Natural killer cell (primary cell): Measurements from ENCODE around the gene SKP2. TPM values are rescaled to one million over a fixed set of nuclear protein-coding genes. Genes with fewer than 3 reads are reported as not detected.
A peak's percentile ranks its signal among the peaks of the same experiment; 100 is the strongest.

Experiments
- ATAC-seq, 3 donors: fragments of 150-1000 bp in 2 of 3; fragments of 200-7000 bp in 1 of 3; cut with Tn5 transposase; 1 replicate in 1 of 3; 2 replicates in 2 of 3; pipeline ENCODE4 v1.10.0; 2021; ENCODE audit warnings: mild to moderate bottlenecking in 2 of 3, moderate library complexity in 2 of 3
- DNase-seq, 2 donors: peaks; one replicate each; pipeline versions ENCODE4 v3.0.0 to v3.0.0-alpha.2; 2013 to 2021; ENCODE audit warnings: mixed read lengths in 1 of 2
- H3K27ac ChIP-seq: one replicate; pipeline ENCODE4 v1.5.1; 2013; ENCODE audit warnings: mild to moderate bottlenecking, low read length
- H3K27me3 ChIP-seq: one replicate; pipeline ENCODE4 v1.6.1; 2013; ENCODE audit warnings: low read length; ENCODE audit not compliant: control insufficient read depth, insufficient read depth
- H3K36me3 ChIP-seq: one replicate; pipeline ENCODE4 v1.6.1; 2013; ENCODE audit warnings: low read length; ENCODE audit not compliant: control insufficient read depth, insufficient read depth
- H3K4me1 ChIP-seq: one replicate; pipeline ENCODE4 v1.6.1; 2013; ENCODE audit warnings: low read length; ENCODE audit not compliant: control insufficient read depth, insufficient read depth
- H3K4me3 ChIP-seq: one replicate; pipeline ENCODE4 v1.5.1; 2013; ENCODE audit warnings: low read length
- H3K9me3 ChIP-seq: one replicate; pipeline ENCODE4 v1.6.1; 2013; ENCODE audit warnings: low read length; ENCODE audit not compliant: control insufficient read depth, insufficient read depth
- H3K27ac Mint-ChIP-seq, 2 donors: one replicate each; pipeline ENCODE4 v1.8.0; 2022; ENCODE audit warnings: mild to moderate bottlenecking in 2 of 2, mixed read lengths in 2 of 2, moderate library complexity in 1 of 2
- H3K27me3 Mint-ChIP-seq, 2 donors: one replicate each; pipeline ENCODE4 v1.8.0; 2022; ENCODE audit warnings: low read depth in 2 of 2, mixed read lengths in 2 of 2
- H3K36me3 Mint-ChIP-seq: one replicate; pipeline ENCODE4 v1.8.0; 2022; ENCODE audit warnings: mixed read lengths
- H3K4me1 Mint-ChIP-seq, 2 donors: one replicate each; pipeline ENCODE4 v1.8.0; 2022; ENCODE audit warnings: mixed read lengths in 2 of 2
- H3K4me3 Mint-ChIP-seq: one replicate; pipeline ENCODE4 v1.8.0; 2022; ENCODE audit warnings: mild to moderate bottlenecking, moderate library complexity, mixed read lengths
- H3K9me3 Mint-ChIP-seq, 2 donors: one replicate each; pipeline ENCODE4 v1.8.0; 2022; ENCODE audit warnings: mixed read lengths in 2 of 2
- WGBS: methylation state at CpG from one replicate; pipeline ENCODE4 v1.1.7; 2013; ENCODE audit warnings: missing lambda C conversion rate; ENCODE audit not compliant: insufficient coverage; 5-methylcytosine and 5-hydroxymethylcytosine counted together
- intact Hi-C: fragments of 100-400 bp; cut with micrococcal nuclease; formaldehyde crosslinking; loops from one replicate; pipeline ENCODE4 v1.14.2; 2022
- total RNA-seq, 4 donors: library from RNA; stranded (reverse); fragments of 120-200 nt in 1 of 4; gene quantifications; one replicate each; pipeline versions ENCODE4 v1.2.3 to v1.2.4, GENCODE V29; 2013 to 2022
- TF ChIP-seq, protein P1 (sequence below): fragments of 200-600 bp; IDR thresholded peaks from one replicate; pipeline ENCODE4 v1.8.0; 2022; ENCODE audit warnings: antibody characterized with exemption

Gene SKP2
- total RNA-seq, 3 donors from 2014 or later (not counting 1 experiment from before 2014, with no cell fraction given): 12.0 to 20.5 (median 15.0) TPM

DNA sequence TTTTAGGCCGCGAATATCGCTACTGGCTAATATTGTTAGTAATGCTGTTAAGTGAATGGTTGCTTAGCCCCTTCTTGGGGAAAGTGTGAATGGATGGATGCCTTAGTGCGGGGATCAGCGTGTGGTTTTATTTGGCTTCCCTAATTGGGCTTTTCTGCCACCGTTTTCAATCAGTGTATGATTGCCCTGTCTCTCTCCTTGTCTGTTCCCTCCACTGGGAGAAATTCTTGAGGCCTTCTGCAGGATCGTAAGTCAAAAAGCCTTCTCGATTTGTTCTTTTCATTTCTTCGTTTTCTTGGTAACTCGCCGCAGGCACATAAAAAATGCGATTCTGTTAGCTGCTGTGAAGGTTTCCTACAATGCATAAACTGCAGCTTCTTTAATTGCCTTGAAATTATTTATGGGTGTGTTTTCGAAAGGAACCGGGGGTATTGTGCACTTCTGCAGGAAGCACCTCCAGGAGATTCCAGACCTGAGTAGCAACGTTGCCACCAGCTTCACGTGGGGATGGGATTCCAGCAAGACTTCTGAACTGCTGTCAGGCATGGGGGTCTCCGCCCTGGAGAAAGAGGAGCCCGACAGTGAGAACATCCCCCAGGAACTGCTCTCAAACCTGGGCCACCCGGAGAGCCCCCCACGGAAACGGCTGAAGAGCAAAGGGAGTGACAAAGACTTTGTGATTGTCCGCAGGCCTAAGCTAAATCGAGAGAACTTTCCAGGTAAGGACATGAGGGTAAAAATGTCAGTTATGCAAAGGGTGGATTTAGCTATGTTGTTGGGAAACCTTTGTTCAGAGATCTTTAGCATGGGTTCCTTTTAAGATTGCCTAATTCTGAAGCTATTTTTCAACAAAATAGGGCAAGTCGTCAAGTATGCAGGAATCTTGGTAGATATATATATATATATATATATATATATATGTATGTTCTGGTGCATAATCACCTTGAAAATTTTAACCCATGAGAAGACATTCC lies 700 bp downstream of the SKP2 start:
- H3K27me3 Mint-ChIP-seq: no peaks in the 10 kb centered on the region
- Histone ChIP-seq H3K36me3 (peaks cover 11% of the 10 kb centered on the region), H3K4me3 (peak overlapping the region; percentile 87), H3K9me3 (no peaks in the 10 kb centered on the region), H3K27me3 (no peaks in the 10 kb centered on the region), H3K4me1 (peaks cover 14% of the 10 kb centered on the region), H3K27ac (peak overlapping the region; percentile 1)
- H3K4me1 Mint-ChIP-seq: peaks cover 61 to 66% of the 10 kb centered on the region in 2 donors
- ATAC-seq (no peak), DNase-seq (no peak)
- 8% methylated on average over 23 of the region's 24 CpGs for WGBS
- H3K9me3 Mint-ChIP-seq: no peaks in the 10 kb centered on the region
- H3K27ac Mint-ChIP-seq: peak overlapping the region; percentile 90 to 92
- peak overlapping the region; percentile 98 for H3K4me3 Mint-ChIP-seq
- intact Hi-C loops: loop anchor here (1.0 kb wide), 1 partner anchor 90 kb away; no protein-coding TSS in a partner anchor
- TF ChIP-seq, protein P1, sequence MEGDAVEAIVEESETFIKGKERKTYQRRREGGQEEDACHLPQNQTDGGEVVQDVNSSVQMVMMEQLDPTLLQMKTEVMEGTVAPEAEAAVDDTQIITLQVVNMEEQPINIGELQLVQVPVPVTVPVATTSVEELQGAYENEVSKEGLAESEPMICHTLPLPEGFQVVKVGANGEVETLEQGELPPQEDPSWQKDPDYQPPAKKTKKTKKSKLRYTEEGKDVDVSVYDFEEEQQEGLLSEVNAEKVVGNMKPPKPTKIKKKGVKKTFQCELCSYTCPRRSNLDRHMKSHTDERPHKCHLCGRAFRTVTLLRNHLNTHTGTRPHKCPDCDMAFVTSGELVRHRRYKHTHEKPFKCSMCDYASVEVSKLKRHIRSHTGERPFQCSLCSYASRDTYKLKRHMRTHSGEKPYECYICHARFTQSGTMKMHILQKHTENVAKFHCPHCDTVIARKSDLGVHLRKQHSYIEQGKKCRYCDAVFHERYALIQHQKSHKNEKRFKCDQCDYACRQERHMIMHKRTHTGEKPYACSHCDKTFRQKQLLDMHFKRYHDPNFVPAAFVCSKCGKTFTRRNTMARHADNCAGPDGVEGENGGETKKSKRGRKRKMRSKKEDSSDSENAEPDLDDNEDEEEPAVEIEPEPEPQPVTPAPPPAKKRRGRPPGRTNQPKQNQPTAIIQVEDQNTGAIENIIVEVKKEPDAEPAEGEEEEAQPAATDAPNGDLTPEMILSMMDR: no peak
- H3K36me3 Mint-ChIP-seq: peaks cover 17% of the 10 kb centered on the region

DNA sequence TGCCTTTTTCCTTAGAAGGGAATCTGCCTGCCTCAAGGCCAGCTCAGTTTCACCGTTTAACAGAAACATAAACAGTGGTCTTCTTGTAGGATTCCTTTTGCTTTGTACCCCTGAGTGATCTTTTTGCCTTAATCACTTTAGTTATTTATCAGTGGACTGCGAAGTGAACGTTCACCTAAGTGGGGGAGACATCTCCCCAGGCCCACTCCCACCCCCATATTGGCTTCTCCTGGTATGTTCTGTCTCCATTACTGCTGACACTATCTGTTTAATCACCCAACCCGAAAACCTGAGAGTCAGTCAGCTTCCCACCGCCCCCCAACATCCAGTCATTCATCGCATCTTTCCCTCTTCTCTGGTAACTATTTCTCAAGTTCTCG lies 1.4 kb downstream of the SKP2 start:
- intact Hi-C loops: no loop called here
- Histone ChIP-seq H3K27me3 (no peaks in the 10 kb centered on the region), H3K9me3 (no peaks in the 10 kb centered on the region), H3K4me3 (no peak overlapping the region), H3K27ac (no peak overlapping the region), H3K4me1 (peaks cover 14% of the 10 kb centered on the region), H3K36me3 (peaks cover 11% of the 10 kb centered on the region)
- TF ChIP-seq, protein P1: no peak
- Mint-ChIP-seq H3K4me3 (peak overlapping the region; percentile 43), H3K36me3 (peaks cover 17% of the 10 kb centered on the region), H3K27me3 (no peaks in the 10 kb centered on the region), H3K4me1 (peaks cover 66 to 73% of the 10 kb centered on the region in 2 donors), H3K27ac (no peak overlapping the region), H3K9me3 (no peaks in the 10 kb centered on the region)
- DNase-seq (no peak), ATAC-seq (no peak)
- WGBS: 95% methylated on average over 7 of the region's 7 CpGs

DNA sequence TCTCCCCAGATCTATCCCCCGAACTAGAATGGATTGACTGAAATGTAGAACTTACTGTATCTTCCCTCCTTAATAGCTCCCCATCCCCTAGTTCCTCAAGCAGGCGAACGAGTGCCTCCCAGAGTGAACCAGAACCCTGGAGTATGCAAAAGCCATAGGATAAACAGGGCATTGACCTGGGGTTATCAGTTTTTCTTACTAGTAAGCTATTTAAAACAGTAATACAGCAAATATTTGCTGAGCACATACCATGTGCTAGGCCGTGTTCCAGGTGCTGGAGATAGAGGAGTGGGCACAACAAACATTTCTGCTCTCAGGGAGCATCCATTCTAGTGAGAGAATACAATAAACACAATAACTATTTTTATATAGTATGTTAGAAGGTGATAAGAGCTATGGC lies 1.8 kb downstream of the SKP2 start:
- intact Hi-C loops: no loop called here
- H3K27ac Mint-ChIP-seq: no peak overlapping the region
- H3K27me3 Mint-ChIP-seq: no peaks in the 10 kb centered on the region
- Histone ChIP-seq H3K4me3 (no peak overlapping the region), H3K36me3 (peaks cover 11% of the 10 kb centered on the region), H3K27me3 (no peaks in the 10 kb centered on the region), H3K4me1 (peaks cover 14% of the 10 kb centered on the region), H3K27ac (no peak overlapping the region), H3K9me3 (no peaks in the 10 kb centered on the region)
- H3K36me3 Mint-ChIP-seq: peaks cover 17% of the 10 kb centered on the region
- peaks cover 71 to 78% of the 10 kb centered on the region in 2 donors for H3K4me1 Mint-ChIP-seq
- peak overlapping the region; percentile 43 for H3K4me3 Mint-ChIP-seq
- DNase-seq: no peak
- ATAC-seq: no peak
- 100% methylated on average over 3 of the region's 4 CpGs for WGBS
- no peaks in the 10 kb centered on the region for H3K9me3 Mint-ChIP-seq
- TF ChIP-seq, protein P1: no peak
